Aorta (tissue), 5 donors: ENCODE results near the gene ETFBKMT. TPM values are rescaled to one million over a fixed set of nuclear protein-coding genes. Genes with fewer than 3 reads are reported as not detected.

Source experiments
- ATAC-seq: fragments of 200-7000 bp; cut with Tn5 transposase; one replicate; pipeline ENCODE4 v1.9.1; 2022; ENCODE audit warnings: moderate library complexity; ENCODE audit not compliant: low FRiP score
- DNase-seq, 2 donors: peaks; one replicate each; pipeline ENCODE4 v3.0.0-alpha.2; 2020
- H3K27ac ChIP-seq, 2 donors: one replicate each; pipeline ENCODE4 v1.5.1; 2013; ENCODE audit warnings: low read length in 2 of 2, mild to moderate bottlenecking in 2 of 2, moderate library complexity in 2 of 2, control low read depth in 1 of 2, inconsistent platforms in 1 of 2, low read depth in 1 of 2
- H3K27me3 ChIP-seq, 2 donors: one replicate each; pipeline ENCODE4 v1.6.1; 2013; ENCODE audit warnings: control low read depth in 1 of 2, low read length in 1 of 2, mild to moderate bottlenecking in 1 of 2, moderate library complexity in 1 of 2; ENCODE audit not compliant: insufficient read depth in 2 of 2, control insufficient read depth in 1 of 2
- H3K36me3 ChIP-seq, 2 donors: one replicate each; pipeline ENCODE4 v1.6.1; 2013; ENCODE audit warnings: control low read depth in 1 of 2, low read length in 1 of 2, mild to moderate bottlenecking in 1 of 2; ENCODE audit not compliant: insufficient read depth in 2 of 2, control insufficient read depth in 1 of 2
- H3K4me1 ChIP-seq, 2 donors: one replicate each; pipeline ENCODE4 v1.6.1; 2013; ENCODE audit warnings: low read length in 2 of 2, control low read depth in 1 of 2, mild to moderate bottlenecking in 1 of 2, moderate library complexity in 1 of 2; ENCODE audit not compliant: insufficient read depth in 2 of 2, control insufficient read depth in 1 of 2
- H3K4me3 ChIP-seq, 2 donors: one replicate each; pipeline ENCODE4 v1.5.1; 2013; ENCODE audit warnings: low read length in 2 of 2, control low read depth in 1 of 2, mild to moderate bottlenecking in 1 of 2
- H3K9me3 ChIP-seq: one replicate; pipeline ENCODE4 v1.6.1; 2013; ENCODE audit warnings: mild to moderate bottlenecking, low read length; ENCODE audit not compliant: control insufficient read depth
- WGBS, 2 donors: extraction: QIAGEN DNeasy Blood & Tissue Kit; methylation state at CpG; one replicate each; pipeline ENCODE4 v1.1.7; 2013; 5-methylcytosine and 5-hydroxymethylcytosine counted together
- intact Hi-C, 2 donors: fragments of 100-400 bp; cut with DNase I; formaldehyde crosslinking; loops; one replicate each; pipeline versions ENCODE4 v1.14.2 to v1.15.0; 2022
- long read RNA-seq, 2 donors: library from polyadenylated mRNA; unstranded; transcript quantifications; one replicate each; pipeline ENCODE4 v2.0.0, GENCODE V29; 2020 to 2021
- polyA plus RNA-seq, 2 donors: library from polyadenylated mRNA; stranded (reverse); fragments of 200-250 nt; gene quantifications; one replicate each; pipeline ENCODE4 v1.2.3, GENCODE V29; 2013
- total RNA-seq, 2 donors: library from RNA; stranded (reverse); fragmentation: NEBNext Ultra II Directional; extraction: Animal tissue kit (Norgen Biotek cat#: 25700); gene quantifications; one replicate each; pipeline ENCODE4 v1.2.1, GENCODE V29; 2021
- donor health status: healthy with polysubstance abuse.
- donor health status: Bipolar disorder and iron deficiency.
- donor health status: DM: no; HTN: no; CAD: no.
- donor health status: DM: no; HTN: no; CAD: no.
- donor health status: DM: yes; HTN: yes; CAD: no.

The ETFBKMT gene
- total RNA-seq (1 to 10 TPM; 2.8 to 4.9 TPM), polyA plus RNA-seq (1 to 10 TPM; 2.8 to 3.0 TPM)
- long read RNA-seq, donor 1, full-length matches to known transcripts: 2 of 6 reads
- long read RNA-seq, donor 1, partial matches to known transcripts: 1 of 6 reads
- long read RNA-seq, donor 1, other reads (novel, unspliced or antisense): 3 of 6 reads
- long read RNA-seq, donor 2, partial matches to known transcripts: 1 of 2 reads
- long read RNA-seq, donor 2, other reads (novel, unspliced or antisense): 1 of 2 reads

- intact Hi-C loops: loop anchor here (2.0 to 5.0 kb wide), 5 partner anchors 298 to 1019 kb away; partner anchors contain the start of genes RESF1 (in 2 of the 2), BICD1 (in 1 of the 2) and DNM1L (in 1 of the 2)
- ATAC-seq: peak; percentile 97
- peak; percentile 90 to 93 for DNase-seq
Measured at GRCh38 chr12:31659087-31659942, at the start of gene ETFBKMT. Gene ETFBKMT (plus strand): TSS chr12:31659688. CDS start chr12:31661954, 2,266 bp downstream.

GRCh38 chr12:31612819-31613218 is 46.7 kb upstream of the ETFBKMT start:
- ATAC-seq: no peak
- WGBS, 2 donors: 84 to 86% methylated on average over 2 of the region's 2 CpGs

More at GRCh38 chr12:31659087-31659942, at the start of gene ETFBKMT:
- peaks cover 0 to 2% of the 10 kb centered on the region in 2 donors for H3K4me1 ChIP-seq
- H3K4me3 ChIP-seq: peak within 1 kb of the TSS; percentile 74 to 97
- H3K36me3 ChIP-seq: no peaks in the 10 kb centered on the region
- no peaks in the 10 kb centered on the region for H3K27me3 ChIP-seq
- no peaks in the 10 kb centered on the region for H3K9me3 ChIP-seq
- H3K27ac ChIP-seq: peak within 1 kb of the TSS; percentile 84 to 100
- WGBS, 2 donors: 4 to 5% methylated on average over 44 to 47 of the region's 47 CpGs

GRCh38 chr12:31618228-31619025 is 41.1 kb upstream of the ETFBKMT start:
- Histone ChIP-seq H3K27ac (no peak overlapping the region), H3K4me3 (no peak overlapping the region), H3K9me3 (no peaks in the 10 kb centered on the region), H3K4me1 (peaks cover 0 to 3% of the 10 kb centered on the region in 2 donors), H3K36me3 (no peaks in the 10 kb centered on the region), H3K27me3 (no peaks in the 10 kb centered on the region)
- ATAC-seq (no peak), DNase-seq (no peak)
- WGBS, 2 donors: 61 to 67% methylated on average over 3 of the region's 3 CpGs
- intact Hi-C loops: no loop called here

More at GRCh38 chr12:31612819-31613218, 46.7 kb upstream of the ETFBKMT start:
- Histone ChIP-seq H3K4me3 (no peak overlapping the region), H3K27me3 (no peaks in the 10 kb centered on the region), H3K36me3 (no peaks in the 10 kb centered on the region), H3K4me1 (no peaks in the 10 kb centered on the region), H3K9me3 (peaks cover 1% of the 10 kb centered on the region), H3K27ac (no peak overlapping the region)
- intact Hi-C loops: no loop called here
- no peak for DNase-seq

GRCh38 chr12:31620311-31620710 is 39.2 kb upstream of the ETFBKMT start:
- WGBS, 2 donors: 58 to 91% methylated on average over 2 of the region's 2 CpGs
- H3K9me3 ChIP-seq: no peaks in the 10 kb centered on the region
- H3K27ac ChIP-seq: no peak overlapping the region
- H3K27me3 ChIP-seq: no peaks in the 10 kb centered on the region
- H3K4me3 ChIP-seq: no peak overlapping the region
- intact Hi-C loops: no loop called here
- ATAC-seq (no peak), DNase-seq (no peak)
- peaks cover 0 to 3% of the 10 kb centered on the region in 2 donors for H3K4me1 ChIP-seq
- no peaks in the 10 kb centered on the region for H3K36me3 ChIP-seq

GRCh38 chr12:31622038-31622437 is 37.5 kb upstream of the ETFBKMT start:
- Histone ChIP-seq H3K27me3 (no peaks in the 10 kb centered on the region), H3K4me3 (no peak overlapping the region), H3K27ac (no peak overlapping the region), H3K9me3 (no peaks in the 10 kb centered on the region), H3K36me3 (no peaks in the 10 kb centered on the region), H3K4me1 (peaks cover 0 to 3% of the 10 kb centered on the region in 2 donors)
- ATAC-seq (no peak), DNase-seq (no peak)
- WGBS, 2 donors: 94 to 96% methylated on average over 4 of the region's 4 CpGs
- intact Hi-C loops: no loop called here

GRCh38 chr12:31626270-31626995 is 33.1 kb upstream of the ETFBKMT start:
- H3K4me1 ChIP-seq: no peaks in the 10 kb centered on the region
- no peaks in the 10 kb centered on the region for H3K9me3 ChIP-seq
- ATAC-seq (no peak), DNase-seq (no peak)
- H3K4me3 ChIP-seq: no peak overlapping the region
- WGBS, 2 donors: 85 to 90% methylated on average over 7 of the region's 7 CpGs
- no peaks in the 10 kb centered on the region for H3K36me3 ChIP-seq
- no peak overlapping the region for H3K27ac ChIP-seq
- intact Hi-C loops: no loop called here
- no peaks in the 10 kb centered on the region for H3K27me3 ChIP-seq

- H3K27ac ChIP-seq: no peak overlapping the region
- no peak overlapping the region for H3K4me3 ChIP-seq
- no peaks in the 10 kb centered on the region for H3K9me3 ChIP-seq
- DNase-seq (no peak), ATAC-seq (no peak)
- H3K36me3 ChIP-seq: no peaks in the 10 kb centered on the region
- no peaks in the 10 kb centered on the region for H3K27me3 ChIP-seq
- H3K4me1 ChIP-seq: no peaks in the 10 kb centered on the region
- intact Hi-C loops: loop anchor here in 1 of 2 donors (2.0 kb wide), 1 partner anchor 25 kb away; no protein-coding TSS in a partner anchor
- WGBS, 2 donors: 78 to 91% methylated on average over 5 of the region's 5 CpGs
Measured at GRCh38 chr12:31627456-31628054, 31.9 kb upstream of the ETFBKMT start.
